ENCODE results near the gene CLCA2.
A peak's percentile ranks its signal among the peaks of the same experiment; 100 is the strongest.

DNA sequence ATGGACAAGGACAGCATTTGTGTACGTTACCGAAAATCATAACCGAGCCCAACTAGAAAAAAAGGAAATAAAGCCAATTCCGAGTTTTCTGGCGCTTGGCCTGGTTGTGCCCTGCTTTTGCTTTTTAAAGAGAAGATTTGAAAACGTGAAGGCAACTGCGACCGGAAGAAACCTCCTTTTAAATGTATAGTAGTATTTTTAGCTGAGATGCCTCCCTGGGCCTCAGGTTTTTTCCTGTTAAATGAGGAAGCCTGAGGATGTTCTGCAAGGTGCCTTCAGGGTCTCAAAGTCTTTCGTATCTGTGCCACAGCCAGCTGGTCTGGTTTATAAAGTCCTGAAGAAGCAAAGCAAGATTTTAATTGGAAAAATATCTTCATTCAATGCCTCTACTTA lies 27.5 kb upstream of the CLCA2 start:
- peak; percentile 40 for TF ChIP-seq POLR2A (IDR thresholded peaks at IDR 0.05; ENCODE audit: low read length)
- no peak for TF ChIP-seq GATA1 (IDR thresholded peaks at IDR 0.05; ENCODE audit: low read depth, low read length)
